ENCODE data around the gene CCL24. TPM values are rescaled to one million over a fixed set of nuclear protein-coding genes. Genes with fewer than 3 reads are reported as not detected.
"Not testable (repeated sequence)": the region's sequence is repeated elsewhere in the genome, so short reads cannot be mapped to it uniquely, and the experiment has no call there.

The CCL24 gene
- total RNA-seq, 1 donor from 2014 or later: not detected

DNA sequence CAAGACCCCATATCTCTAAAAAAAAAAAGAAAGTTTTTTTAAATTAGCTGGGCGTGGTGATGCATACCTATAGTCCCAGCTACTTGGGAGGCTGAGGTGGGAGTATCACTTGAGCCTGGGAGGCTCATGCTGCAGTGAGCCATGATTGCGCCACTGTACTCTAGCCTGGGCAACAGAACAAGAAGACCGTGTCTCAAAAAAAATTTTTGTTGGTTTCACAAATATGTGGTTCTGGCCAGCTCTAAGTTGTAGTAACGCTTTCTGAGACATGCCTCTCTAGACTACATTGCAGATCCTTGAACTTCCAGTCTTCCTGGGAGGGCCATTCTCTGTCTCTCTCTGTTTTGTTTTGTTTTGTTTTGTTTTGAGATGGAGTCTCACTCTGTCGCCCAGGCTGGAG lies 40.6 kb upstream of the CCL24 start:
- no peaks in the 10 kb centered on the region for H3K9me3 ChIP-seq
- H3K4me3 ChIP-seq: no peak overlapping the region
- intact Hi-C loops (cut with DNase I): no loop called here
- TF ChIP-seq, protein P1, sequence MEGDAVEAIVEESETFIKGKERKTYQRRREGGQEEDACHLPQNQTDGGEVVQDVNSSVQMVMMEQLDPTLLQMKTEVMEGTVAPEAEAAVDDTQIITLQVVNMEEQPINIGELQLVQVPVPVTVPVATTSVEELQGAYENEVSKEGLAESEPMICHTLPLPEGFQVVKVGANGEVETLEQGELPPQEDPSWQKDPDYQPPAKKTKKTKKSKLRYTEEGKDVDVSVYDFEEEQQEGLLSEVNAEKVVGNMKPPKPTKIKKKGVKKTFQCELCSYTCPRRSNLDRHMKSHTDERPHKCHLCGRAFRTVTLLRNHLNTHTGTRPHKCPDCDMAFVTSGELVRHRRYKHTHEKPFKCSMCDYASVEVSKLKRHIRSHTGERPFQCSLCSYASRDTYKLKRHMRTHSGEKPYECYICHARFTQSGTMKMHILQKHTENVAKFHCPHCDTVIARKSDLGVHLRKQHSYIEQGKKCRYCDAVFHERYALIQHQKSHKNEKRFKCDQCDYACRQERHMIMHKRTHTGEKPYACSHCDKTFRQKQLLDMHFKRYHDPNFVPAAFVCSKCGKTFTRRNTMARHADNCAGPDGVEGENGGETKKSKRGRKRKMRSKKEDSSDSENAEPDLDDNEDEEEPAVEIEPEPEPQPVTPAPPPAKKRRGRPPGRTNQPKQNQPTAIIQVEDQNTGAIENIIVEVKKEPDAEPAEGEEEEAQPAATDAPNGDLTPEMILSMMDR (IDR thresholded peaks at IDR 0.05): no peak
- TF ChIP-seq POLR2AphosphoS5 (IDR thresholded peaks at IDR 0.05; ENCODE audit: insufficient read depth in 1 of 2, low read depth in 1 of 2): no peak
- TF ChIP-seq POLR2A (IDR thresholded peaks at IDR 0.05): no peak
- no peaks in the 10 kb centered on the region for H3K36me3 ChIP-seq
- DNase-seq (ENCODE audit: extremely low spot score in 2 of 2): no peak
- no peaks in the 10 kb centered on the region for H3K27me3 ChIP-seq
- no peaks in the 10 kb centered on the region for H3K4me1 ChIP-seq
- H3K27ac ChIP-seq: no peak overlapping the region

DNA sequence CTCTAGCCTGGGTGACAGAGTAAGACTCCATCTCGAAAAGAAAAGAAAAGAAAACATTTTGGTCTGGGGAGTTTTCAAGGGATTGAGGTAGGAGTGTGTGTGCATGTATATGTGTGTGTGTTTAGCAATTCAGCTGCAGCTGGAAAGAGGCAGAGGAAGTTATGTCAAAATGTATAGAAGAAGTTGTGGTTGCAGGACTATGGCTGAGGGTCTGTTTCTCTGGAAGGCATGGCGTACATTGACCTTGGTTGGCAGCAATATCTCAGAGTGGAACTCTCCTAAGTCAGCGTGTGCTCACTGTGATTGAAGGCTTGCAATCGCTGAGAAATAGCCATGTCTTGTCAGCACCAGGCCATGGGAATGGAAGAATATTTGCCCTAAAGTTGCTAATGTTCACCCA lies 36.6 kb upstream of the CCL24 start:
- Histone ChIP-seq H3K4me3 (no peak overlapping the region), H3K4me1 (no peaks in the 10 kb centered on the region), H3K9me3 (no peaks in the 10 kb centered on the region), H3K27ac (no peak overlapping the region), H3K27me3 (no peaks in the 10 kb centered on the region), H3K36me3 (no peaks in the 10 kb centered on the region)
- DNase-seq (ENCODE audit: extremely low spot score in 2 of 2): no peak
- intact Hi-C loops (cut with DNase I): no loop called here
- TF ChIP-seq POLR2AphosphoS5 (IDR thresholded peaks at IDR 0.05; ENCODE audit: insufficient read depth in 1 of 2, low read depth in 1 of 2) (no peak), POLR2A (IDR thresholded peaks at IDR 0.05) (no peak)
- TF ChIP-seq, protein P1 (IDR thresholded peaks at IDR 0.05): no peak

DNA sequence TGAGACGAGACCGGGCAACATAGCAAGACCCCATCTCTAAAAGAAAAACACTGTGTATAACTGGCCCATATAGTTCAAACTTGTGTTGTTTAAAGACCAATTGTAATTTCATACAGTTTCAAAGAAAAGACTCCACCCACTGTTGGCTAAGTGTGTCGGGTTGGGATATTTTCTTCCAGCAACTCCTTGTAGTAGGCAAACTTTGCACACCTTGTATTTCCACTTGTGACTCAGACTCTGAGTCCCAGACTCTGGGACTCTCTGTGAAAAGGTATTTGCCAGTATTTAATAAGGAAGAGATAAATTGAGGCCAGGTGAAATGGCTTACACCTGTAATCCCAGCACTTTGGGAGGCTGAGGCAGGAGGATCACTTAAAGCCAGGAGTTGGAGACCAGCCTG lies 36.0 kb upstream of the CCL24 start:
- H3K36me3 ChIP-seq: no peaks in the 10 kb centered on the region
- H3K4me1 ChIP-seq: no peaks in the 10 kb centered on the region
- no peak for DNase-seq (ENCODE audit: extremely low spot score in 2 of 2)
- no peaks in the 10 kb centered on the region for H3K27me3 ChIP-seq
- H3K9me3 ChIP-seq: no peaks in the 10 kb centered on the region
- TF ChIP-seq, protein P1 (IDR thresholded peaks at IDR 0.05): no peak
- TF ChIP-seq POLR2AphosphoS5 (IDR thresholded peaks at IDR 0.05; ENCODE audit: insufficient read depth in 1 of 2, low read depth in 1 of 2): peak in 1 of 2 donors; percentile 48
- TF ChIP-seq POLR2A (IDR thresholded peaks at IDR 0.05): no peak
- no peak overlapping the region for H3K4me3 ChIP-seq
- no peak overlapping the region for H3K27ac ChIP-seq
- intact Hi-C loops (cut with DNase I): no loop called here

DNA sequence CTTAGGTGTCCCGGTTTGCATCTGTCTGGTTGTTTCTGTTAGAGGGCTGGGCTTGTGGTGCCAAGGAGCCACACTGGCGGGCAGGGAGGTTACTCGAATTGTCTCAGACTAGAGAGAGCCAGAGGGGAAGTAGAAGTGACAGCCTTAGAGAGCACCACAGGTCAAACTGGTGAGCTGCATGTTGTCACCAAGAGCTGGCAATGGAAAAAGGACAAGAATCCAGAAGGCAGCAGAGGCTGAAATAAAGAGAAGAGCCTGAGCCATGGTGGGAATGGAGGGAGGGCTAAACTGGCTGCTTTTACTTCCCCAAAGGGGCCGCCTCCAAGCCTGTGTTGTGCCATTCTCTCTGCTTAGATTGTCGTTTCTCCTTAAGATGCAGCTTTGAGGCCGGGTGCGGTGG lies 34.1 kb upstream of the CCL24 start:
- Histone ChIP-seq H3K27me3 (no peaks in the 10 kb centered on the region), H3K4me1 (peaks cover 8% of the 10 kb centered on the region), H3K4me3 (no peak overlapping the region), H3K27ac (no peak overlapping the region), H3K9me3 (no peaks in the 10 kb centered on the region), H3K36me3 (no peaks in the 10 kb centered on the region)
- DNase-seq (ENCODE audit: extremely low spot score in 2 of 2): no peak
- intact Hi-C loops (cut with DNase I): no loop called here
- TF ChIP-seq, protein P1 (IDR thresholded peaks at IDR 0.05): no peak
- TF ChIP-seq POLR2A (IDR thresholded peaks at IDR 0.05) (no peak), POLR2AphosphoS5 (IDR thresholded peaks at IDR 0.05; ENCODE audit: insufficient read depth in 1 of 2, low read depth in 1 of 2) (no peak)

DNA sequence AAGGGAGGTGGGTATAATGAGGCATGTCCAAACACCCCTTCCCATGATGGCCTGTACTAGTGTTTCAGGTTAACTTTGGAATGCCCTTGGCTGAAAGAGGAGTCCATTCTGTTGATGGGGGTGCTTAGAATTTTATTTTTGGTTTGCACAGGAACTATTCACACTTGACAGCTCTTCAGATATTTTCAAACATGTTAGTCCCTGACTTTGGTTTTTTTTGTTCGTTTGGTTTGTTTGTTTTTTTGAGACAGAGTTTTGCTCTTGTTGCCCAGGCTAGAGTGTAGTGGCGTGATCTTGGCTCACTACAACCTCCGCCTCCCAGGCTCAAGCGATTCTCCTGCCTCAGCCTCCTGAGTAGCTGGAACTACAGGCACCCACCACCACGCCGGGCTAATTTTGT lies 31.5 kb upstream of the CCL24 start:
- DNase-seq (ENCODE audit: extremely low spot score in 2 of 2); H3K9me3 ChIP-seq; intact Hi-C loops (cut with DNase I); H3K27ac ChIP-seq; H3K27me3 ChIP-seq; H3K4me3 ChIP-seq; H3K36me3 ChIP-seq: not testable (repeated sequence)
- peaks cover 14% of the 10 kb centered on the region for H3K4me1 ChIP-seq

DNA sequence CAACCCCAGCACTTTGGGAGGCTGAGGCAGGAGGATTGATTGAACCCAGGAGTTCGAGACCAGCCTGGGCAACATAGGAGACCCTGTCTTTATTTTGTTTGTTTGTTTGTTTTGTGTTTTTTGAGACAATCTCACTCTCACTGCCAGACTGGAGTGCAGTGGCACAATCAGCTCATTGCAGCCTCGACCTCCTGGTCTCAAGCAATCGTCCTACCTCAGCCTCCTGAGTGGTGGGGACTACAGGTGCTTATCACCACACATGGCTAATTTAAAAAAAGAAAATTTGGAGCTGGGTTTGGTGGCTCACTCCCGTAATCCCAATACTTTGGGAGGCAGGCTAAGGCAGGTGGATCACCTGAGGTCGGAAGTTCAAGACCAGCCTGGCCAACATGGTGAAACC lies 30.6 kb upstream of the CCL24 start:
- no peaks in the 10 kb centered on the region for H3K27me3 ChIP-seq
- H3K27ac ChIP-seq: no peak overlapping the region
- no peaks in the 10 kb centered on the region for H3K36me3 ChIP-seq
- intact Hi-C loops (cut with DNase I): no loop called here
- no peak for DNase-seq (ENCODE audit: extremely low spot score in 2 of 2)
- peaks cover 14% of the 10 kb centered on the region for H3K4me1 ChIP-seq
- H3K9me3 ChIP-seq: no peaks in the 10 kb centered on the region
- no peak overlapping the region for H3K4me3 ChIP-seq
- TF ChIP-seq, protein P1 (IDR thresholded peaks at IDR 0.05): no peak
- no peak for TF ChIP-seq POLR2AphosphoS5 (IDR thresholded peaks at IDR 0.05; ENCODE audit: insufficient read depth in 1 of 2, low read depth in 1 of 2)
- TF ChIP-seq POLR2A (IDR thresholded peaks at IDR 0.05): no peak
